ENCODE measurements around the gene ASMT.

Gene ASMT

GRCh38 chrX:1598021-1598875 lies 16.6 kb upstream of the ASMT start:
- no peak overlapping the region for H3K27ac ChIP-seq (replicated peaks)
- no peak for TF ChIP-seq CTCF (IDR thresholded peaks at IDR 0.05; ENCODE audit: insufficient read depth, low read length)
- TF ChIP-seq REST (IDR thresholded peaks at IDR 0.05; ENCODE audit: insufficient replicate concordance, low read depth), result no peak
- no peak for TF ChIP-seq GABPA (IDR thresholded peaks at IDR 0.05; ENCODE audit: low read depth)
- no peak for TF ChIP-seq SPI1 (IDR thresholded peaks at IDR 0.05; ENCODE audit: borderline replicate concordance, low read depth)
- TF ChIP-seq POLR2AphosphoS5 (IDR thresholded peaks at IDR 0.05; ENCODE audit: low read depth), result no peak
- H3K4me3 ChIP-seq (replicated peaks; ENCODE audit: insufficient read depth, low read length), result no peak overlapping the region
- DNase-seq (ENCODE audit: low read depth in 1 of 2, low spot score in 1 of 2), result no peak
- H3K27me3 ChIP-seq (ENCODE audit: insufficient read depth, poor library complexity, severe bottlenecking), result no peaks in the 10 kb centered on the region

GRCh38 chrX:1598876-1599790 lies 15.7 kb upstream of the ASMT start:
- no peaks in the 10 kb centered on the region for H3K27me3 ChIP-seq (ENCODE audit: insufficient read depth, poor library complexity, severe bottlenecking)
- DNase-seq (ENCODE audit: low read depth in 1 of 2, low spot score in 1 of 2), result no peak
- TF ChIP-seq GABPA (IDR thresholded peaks at IDR 0.05; ENCODE audit: low read depth) (no peak), CTCF (IDR thresholded peaks at IDR 0.05; ENCODE audit: insufficient read depth, low read length) (no peak), REST (IDR thresholded peaks at IDR 0.05; ENCODE audit: insufficient replicate concordance, low read depth) (no peak), SPI1 (IDR thresholded peaks at IDR 0.05; ENCODE audit: borderline replicate concordance, low read depth) (no peak), POLR2AphosphoS5 (IDR thresholded peaks at IDR 0.05; ENCODE audit: low read depth) (no peak)
- no peak overlapping the region for H3K4me3 ChIP-seq (replicated peaks; ENCODE audit: insufficient read depth, low read length)
- H3K27ac ChIP-seq (replicated peaks), result no peak overlapping the region

- no peak for DNase-seq (ENCODE audit: low read depth in 1 of 2, low spot score in 1 of 2)
- no peak for TF ChIP-seq REST (IDR thresholded peaks at IDR 0.05; ENCODE audit: insufficient replicate concordance, low read depth)
- TF ChIP-seq POLR2AphosphoS5 (IDR thresholded peaks at IDR 0.05; ENCODE audit: low read depth), result no peak
- TF ChIP-seq CTCF (IDR thresholded peaks at IDR 0.05; ENCODE audit: insufficient read depth, low read length), result no peak
- no peak for TF ChIP-seq SPI1 (IDR thresholded peaks at IDR 0.05; ENCODE audit: borderline replicate concordance, low read depth)
- no peak for TF ChIP-seq GABPA (IDR thresholded peaks at IDR 0.05; ENCODE audit: low read depth)
- no peak overlapping the region for H3K27ac ChIP-seq (replicated peaks)
These were observed 15.0 kb upstream of the ASMT start for GRCh38 chrX:1599791-1600405.

More at GRCh38 chrX:1599791-1600405, 15.0 kb upstream of the ASMT start:
- no peak overlapping the region for H3K4me3 ChIP-seq (replicated peaks; ENCODE audit: insufficient read depth, low read length)
- no peaks in the 10 kb centered on the region for H3K27me3 ChIP-seq (ENCODE audit: insufficient read depth, poor library complexity, severe bottlenecking)

Measured in HL-60 (cell line).